SU-DHL-6 (cell line): ENCODE data around the gene DIPK2A.

Source experiments
- EZH2phosphoT487 ChIP-seq: fragments of 200-600 bp; sonication (generic), shearing (Covaris generic); conservative IDR thresholded peaks from 2 replicates; pipeline ENCODE4 v1.6.1; 2018; ENCODE audit warnings: mild to moderate bottlenecking, antibody characterized with exemption, low read length, moderate library complexity, mixed read lengths
- TF ChIP-seq, protein P1 (sequence below): fragments of 200-600 bp; sonication (generic); IDR thresholded peaks from one replicate; pipeline ENCODE4 v1.5.1; 2017; ENCODE audit warnings: antibody characterized with exemption, mild to moderate bottlenecking, low read length, moderate library complexity; ENCODE audit not compliant: insufficient read depth, poor library complexity, severe bottlenecking

DNA sequence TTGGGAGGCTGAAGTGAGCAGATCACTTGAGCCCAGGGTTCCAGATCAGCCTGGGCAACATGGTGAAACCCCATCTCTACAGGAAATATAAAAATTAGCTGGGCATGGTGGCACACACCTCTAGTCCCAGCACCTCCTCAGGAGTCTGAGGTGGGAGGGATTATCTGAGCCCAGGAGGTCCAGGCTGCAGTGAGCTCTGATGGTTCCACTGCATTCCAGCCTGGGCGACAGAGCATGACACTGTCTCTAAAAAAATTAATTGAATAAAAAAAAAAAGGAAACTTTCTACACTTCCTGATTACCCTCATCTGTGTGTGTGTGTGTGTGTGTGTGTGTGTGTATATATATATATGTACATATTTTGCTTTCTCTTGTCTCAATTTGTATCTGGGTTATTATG lies 31.4 kb downstream of the DIPK2A start:
- TF ChIP-seq, protein P1, sequence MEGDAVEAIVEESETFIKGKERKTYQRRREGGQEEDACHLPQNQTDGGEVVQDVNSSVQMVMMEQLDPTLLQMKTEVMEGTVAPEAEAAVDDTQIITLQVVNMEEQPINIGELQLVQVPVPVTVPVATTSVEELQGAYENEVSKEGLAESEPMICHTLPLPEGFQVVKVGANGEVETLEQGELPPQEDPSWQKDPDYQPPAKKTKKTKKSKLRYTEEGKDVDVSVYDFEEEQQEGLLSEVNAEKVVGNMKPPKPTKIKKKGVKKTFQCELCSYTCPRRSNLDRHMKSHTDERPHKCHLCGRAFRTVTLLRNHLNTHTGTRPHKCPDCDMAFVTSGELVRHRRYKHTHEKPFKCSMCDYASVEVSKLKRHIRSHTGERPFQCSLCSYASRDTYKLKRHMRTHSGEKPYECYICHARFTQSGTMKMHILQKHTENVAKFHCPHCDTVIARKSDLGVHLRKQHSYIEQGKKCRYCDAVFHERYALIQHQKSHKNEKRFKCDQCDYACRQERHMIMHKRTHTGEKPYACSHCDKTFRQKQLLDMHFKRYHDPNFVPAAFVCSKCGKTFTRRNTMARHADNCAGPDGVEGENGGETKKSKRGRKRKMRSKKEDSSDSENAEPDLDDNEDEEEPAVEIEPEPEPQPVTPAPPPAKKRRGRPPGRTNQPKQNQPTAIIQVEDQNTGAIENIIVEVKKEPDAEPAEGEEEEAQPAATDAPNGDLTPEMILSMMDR = no peak
- no peak for TF ChIP-seq EZH2phosphoT487
